DMS53 treated with DMSO at 0.1 percent for 48 hours (cell line): ENCODE measurements around the gene MLLT11.
"Not testable (repeated sequence)": the region's sequence is repeated elsewhere in the genome, so short reads cannot be mapped to it uniquely, and the experiment has no call there.

Source experiments
- DNase-seq: peaks from one replicate; lab custom pipeline; 2025; ENCODE audit not compliant: unreplicated experiment; lab: John Stamatoyannopoulos, UW

The MLLT11 gene

DNA sequence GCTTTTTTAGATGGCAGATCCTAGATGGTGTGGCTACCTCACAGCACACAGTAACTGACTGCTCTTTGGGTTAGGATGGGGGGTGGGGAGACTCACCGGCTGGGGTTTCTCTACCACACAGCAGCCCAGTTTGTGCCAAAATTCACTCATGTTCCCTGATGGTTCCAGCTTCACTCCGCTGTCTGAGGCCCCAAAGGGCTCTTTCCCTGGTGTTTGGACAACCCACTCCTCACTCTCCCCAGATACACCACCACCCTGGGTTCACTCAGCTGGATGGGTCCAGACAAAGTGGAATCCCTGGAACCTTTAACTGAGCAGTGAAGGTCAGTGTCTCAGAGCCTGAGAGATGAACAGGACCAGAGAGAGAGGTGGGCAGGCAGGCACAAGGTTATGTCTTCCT lies 4.6 kb upstream of the MLLT11 start:
- no peak for DNase-seq

DNA sequence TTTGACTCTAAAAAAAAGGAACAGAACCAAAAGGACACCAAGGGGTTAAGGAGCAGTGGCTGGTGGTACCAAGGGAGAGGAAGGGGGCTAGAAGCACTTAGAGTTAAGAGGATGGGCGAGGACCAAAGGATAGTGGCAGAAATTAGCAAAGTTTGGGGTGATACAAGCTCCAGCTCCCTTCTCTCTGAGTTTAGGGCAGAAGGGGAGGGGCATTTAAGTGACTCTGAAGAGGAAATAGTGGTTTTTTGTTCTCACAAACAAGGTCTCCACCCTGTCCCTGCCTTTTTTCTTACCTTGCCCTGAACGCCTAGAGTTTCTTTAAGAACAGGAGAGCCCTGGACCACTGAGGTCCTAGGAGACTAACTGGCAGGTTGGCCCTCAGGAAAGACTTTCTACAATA lies 4.0 kb upstream of the MLLT11 start:
- no peak for DNase-seq

DNA sequence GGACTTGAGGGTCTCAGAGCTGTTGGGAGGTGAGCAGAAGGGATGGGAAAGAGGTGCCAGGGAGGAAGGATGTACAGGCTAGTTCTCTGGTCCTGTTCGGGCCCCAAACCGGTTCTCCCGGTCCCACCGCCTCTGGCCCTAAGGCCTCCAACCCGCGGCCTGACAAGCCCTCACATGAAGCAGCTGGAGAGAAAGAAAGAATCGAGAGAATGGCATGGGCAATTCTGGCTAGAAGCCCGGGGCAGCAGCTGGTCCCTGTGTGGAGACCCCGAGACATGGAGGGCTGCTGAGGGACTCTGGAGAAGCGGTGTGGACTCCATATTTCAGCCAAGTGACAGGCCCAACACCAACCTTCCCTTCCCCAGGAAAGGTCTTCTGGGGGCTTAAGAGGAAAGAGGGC lies 1.5 kb upstream of the MLLT11 start:
- peak; percentile 76 for DNase-seq

DNA sequence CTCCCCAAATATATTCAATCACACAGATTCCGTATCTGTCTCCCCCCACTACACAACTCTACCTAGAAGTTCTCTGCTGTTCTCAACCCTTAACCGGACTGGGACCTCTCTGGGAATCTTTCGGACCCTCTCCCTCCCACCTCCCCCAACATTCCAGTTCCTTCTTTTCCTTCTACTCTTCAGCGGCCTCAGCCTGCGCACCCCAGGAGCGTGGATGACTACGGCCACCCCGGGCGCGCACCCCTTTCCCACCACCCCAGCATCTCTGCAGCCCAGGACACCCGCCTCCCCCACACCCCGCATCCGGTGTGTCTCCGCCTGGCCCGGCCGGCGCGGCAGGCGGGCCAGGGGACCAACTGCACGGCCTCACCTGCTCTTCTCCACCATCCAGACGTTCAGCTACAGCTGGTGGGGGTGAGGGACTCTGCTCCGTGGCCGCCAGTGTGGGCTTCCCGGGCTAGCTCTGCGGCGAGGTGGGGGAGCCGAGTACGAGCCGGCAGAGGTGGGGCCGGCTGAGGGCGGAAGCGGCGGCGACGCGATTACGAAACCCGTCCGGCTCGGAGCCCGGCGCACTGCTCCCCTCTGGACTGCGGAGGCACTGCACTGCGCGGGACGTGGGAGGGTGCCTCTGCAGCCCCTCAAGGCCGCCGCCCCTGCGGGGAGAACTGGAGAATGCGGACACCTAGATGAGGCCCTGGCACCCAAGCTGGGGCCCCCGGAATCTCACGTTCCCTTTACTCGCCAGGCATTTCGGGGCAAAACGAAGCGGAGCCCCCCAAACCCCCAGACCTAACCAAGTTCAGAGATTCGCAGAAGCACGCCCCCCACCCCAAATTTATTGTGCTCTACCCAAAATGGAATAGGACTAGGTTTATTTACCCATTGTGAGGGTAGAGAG lies 839 bp upstream of the MLLT11 start, which contains the start of gene CDC42SE1:
TSS of gene CDC42SE1 (minus strand) at position 514 of the 898 bp plus-strand sequence. CDS start 3,892 bp downstream, outside the sequence.
- DNase-seq = peak; percentile 54

DNA sequence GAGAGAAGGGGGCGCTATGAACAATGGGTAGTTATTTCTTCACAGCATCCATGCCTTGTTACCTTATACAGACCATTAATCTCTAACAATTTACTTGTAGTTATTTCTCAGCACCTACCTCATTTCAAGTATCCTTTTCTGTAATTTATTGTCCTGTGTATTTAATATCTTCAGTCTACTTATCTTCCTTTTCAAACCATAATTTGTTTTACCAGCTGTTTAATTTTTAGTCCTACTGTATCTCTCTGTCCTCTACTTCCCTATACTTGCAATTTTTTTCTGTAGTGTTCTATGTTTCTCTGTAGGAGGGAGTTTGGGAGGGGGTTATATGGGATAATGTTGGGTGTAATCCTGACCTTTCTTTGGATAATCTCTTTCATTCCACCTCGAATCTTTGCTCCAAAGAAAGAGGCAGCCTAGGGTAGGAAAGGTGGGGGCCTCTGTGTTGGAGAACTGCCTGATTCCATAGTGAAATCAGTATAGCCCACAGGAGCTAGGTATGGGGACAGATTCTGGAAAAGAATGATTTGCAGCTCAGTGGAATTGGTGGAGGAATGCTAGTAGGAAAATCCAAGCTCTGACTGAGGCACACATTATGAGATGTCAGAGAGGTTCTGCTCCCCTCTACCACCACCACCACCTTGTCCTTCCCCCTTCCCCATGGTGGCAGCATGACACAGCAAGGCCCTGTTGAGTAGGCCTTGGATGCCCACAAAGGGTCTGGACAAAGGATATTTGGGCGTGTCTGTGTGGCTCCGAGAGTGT lies 642 bp downstream of the MLLT11 start:
- no peak for DNase-seq

DNA sequence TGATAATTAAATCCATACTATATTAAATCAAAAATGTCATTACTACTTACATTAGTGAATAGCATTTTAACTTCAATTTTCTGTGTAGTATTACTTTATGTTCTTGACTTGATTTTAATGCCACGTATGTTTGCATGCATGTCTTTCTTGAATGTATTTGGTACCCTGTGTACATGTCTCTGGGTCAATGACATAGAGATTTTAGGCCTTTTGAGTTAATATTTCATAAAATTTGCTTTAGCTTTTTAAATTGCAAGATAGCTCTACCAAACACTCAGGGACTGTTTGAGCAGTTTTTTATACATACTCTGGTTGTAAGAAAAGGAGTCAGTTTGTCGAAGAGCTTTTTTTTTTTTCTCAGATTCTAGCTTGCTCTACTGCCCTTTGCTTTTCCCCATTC lies 1.5 kb downstream of the MLLT11 start:
- no peak for DNase-seq

DNA sequence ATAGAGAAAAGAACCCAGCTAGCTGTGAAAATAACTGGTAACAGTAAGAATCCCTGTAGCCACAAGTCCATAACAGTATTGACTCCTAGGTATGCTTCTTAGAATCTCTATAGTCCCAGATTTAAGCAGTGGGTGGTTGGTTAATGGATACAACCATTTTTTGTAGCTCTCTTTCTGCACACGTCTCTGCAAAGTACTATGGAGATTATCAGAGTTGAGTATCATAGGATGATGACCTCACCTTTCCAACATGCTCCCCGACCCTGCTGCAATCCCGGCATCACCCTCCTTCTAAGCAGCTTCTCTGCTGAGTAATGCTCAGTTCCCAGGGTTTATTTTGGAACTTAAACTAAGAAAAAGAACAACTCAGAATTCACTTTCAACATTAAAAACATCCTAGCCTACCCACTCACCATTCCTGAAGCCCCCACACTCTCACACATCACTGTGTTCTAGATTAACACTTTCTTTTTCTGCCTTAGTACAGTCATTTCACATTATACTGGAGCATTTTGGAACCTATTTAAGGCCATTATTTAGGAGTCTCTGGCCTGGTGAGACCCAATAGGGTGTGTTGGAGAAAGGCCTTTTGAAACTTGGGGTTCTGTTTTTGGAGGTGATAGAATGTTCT lies 2.7 kb downstream of the MLLT11 start:
- no peak for DNase-seq

DNA sequence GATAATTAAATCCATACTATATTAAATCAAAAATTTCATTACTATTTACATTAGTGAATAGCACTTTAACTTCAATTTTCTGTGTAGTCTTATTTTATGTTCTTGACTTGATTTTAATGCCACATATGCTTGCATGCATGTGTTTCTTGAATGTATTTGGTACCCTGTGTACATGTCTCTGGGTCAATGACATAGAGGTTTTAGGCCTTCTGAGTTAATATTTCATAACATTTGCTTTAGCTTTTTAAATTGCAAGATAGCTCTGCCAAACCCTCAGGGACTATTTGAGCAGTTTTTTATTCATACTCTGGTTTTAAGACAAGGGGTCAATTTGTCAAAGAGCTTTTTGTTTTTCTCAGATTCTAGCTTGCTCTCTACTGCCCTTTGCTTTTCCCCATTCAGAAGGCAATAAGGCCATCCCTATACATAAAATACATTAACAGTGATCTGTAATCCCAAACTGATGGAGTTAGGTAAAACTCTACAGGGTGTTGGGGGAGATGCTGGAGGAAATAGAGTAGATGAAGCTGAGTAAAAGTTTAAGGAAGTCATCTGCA lies 5.0 kb downstream of the MLLT11 start:
- no peak for DNase-seq

DNA sequence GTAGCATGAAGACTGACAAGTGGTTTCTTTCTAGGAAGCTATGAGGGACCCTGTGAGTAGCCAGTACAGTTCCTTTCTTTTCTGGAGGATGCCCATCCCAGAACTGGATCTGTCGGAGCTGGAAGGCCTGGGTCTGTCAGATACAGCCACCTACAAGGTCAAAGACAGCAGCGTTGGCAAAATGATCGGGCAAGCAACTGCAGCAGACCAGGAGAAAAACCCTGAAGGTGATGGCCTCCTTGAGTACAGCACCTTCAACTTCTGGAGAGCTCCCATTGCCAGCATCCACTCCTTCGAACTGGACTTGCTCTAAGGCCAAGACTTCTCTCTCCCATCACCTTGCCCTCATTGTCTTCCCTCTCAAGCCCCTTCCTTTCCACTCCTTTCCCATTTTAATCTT lies 7.0 kb downstream of the MLLT11 start:
- DNase-seq = no peak

DNA sequence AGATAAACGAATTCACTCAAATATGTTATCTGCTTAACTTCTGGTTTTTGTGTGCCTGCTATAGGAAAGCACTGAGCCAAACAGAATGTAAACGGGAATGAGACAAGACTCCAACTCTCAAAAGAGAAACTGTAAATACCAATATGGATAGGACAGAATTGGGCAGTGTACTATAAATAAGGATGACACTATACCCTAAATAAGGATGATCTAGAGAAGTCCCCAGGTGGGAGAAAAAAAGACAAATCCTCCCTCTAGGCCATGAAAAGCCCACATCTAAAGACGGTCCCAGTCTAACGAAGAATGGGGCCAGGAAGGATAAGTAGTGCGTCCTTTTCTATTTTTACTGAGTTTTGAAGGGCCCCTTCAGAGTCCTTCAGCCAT lies 8.9 kb downstream of the MLLT11 start:
- peak; percentile 92 for DNase-seq

DNA sequence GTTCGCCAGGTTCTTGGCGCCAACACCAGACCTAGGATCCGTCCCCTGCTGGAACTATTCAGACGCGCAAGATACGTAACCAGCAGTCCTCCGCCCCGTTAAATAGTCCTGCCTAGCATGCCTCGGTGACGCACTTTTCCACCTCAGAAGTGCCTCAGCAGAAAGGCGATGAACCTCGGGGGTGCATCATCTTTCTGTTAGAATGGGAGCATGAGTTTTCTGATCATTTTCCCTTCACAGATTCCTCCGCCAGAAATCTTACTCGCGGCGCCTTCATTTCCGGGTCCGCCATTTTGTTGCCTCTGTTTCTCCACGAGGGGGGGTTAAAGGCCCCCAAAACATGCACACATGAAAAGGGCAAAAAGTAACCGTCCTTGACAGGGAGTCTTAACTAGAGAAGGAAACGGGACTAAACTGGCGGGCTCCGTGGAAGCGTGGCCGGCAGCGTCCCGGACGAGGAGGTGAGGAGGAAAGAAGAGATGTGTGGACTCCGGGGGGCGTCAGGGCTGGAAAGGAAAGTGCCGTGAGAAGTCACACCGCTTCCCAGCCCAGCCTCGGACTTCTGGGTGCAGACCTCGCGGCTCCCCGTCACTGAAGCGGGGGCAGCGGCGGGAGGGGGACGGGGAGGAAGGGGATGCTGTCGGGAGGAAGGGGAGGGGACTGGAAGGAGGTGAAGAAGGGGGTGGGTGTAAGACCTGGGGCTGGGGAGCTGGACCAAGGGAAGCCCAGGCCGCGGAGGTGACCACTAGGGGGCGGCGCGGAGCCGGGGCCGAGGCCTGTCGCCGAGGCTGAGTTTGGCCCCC lies 10.5 kb downstream of the MLLT11 start, which contains the start of gene GABPB2:
TSS of gene GABPB2 (plus strand) at position 288 of the 803 bp plus-strand sequence. CDS start 17,429 bp downstream, outside the sequence.
- DNase-seq = peak; percentile 86

DNA sequence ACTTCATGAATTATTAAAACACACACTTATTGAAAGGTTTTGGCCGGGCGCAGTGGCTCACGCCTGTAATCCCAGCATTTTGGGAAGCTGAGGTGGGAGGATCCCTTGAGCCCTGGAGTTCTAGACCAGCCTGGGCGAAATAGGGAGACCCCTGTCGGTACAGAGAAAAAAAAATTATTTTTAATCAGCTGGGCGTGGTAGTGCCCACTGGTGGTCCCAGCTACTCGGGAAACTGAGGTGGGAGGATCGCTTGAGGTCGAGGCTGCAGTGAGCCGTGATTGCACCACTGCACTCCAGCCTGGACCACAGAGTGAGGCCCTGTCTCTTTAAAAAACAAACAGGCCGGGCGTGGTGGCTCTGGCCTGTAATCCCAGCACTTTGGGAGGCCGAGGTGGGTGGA lies 12.0 kb downstream of the MLLT11 start:
- no peak for DNase-seq

DNA sequence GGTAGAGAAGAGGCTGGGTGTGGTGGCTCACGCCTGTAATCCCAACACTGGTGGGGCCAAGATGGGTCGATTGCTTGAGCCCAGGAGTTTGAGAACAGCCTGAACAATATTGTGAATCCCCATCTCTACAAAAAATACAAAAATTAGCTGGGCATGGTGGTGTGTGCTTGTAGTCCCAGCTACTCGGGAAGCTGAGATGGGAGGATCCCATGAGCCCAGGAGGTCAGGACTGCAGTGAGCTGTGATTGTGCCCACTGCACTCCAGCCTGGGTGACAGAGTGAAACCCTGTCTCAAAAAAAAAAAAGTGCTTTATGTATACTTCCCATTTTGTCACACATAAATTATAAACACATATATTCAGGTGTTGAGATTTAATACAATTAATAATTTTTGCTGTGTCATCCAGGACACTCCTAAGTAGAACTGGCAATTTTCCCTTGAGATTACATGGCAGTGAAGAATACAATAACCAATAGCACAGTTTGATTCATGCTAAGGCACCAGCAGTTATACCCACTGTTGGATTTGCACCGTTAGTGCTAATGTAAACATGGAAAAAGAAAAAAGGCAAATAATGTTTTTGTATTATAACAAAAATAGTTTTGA lies 25.9 kb downstream of the MLLT11 start:
- DNase-seq = no peak

DNA sequence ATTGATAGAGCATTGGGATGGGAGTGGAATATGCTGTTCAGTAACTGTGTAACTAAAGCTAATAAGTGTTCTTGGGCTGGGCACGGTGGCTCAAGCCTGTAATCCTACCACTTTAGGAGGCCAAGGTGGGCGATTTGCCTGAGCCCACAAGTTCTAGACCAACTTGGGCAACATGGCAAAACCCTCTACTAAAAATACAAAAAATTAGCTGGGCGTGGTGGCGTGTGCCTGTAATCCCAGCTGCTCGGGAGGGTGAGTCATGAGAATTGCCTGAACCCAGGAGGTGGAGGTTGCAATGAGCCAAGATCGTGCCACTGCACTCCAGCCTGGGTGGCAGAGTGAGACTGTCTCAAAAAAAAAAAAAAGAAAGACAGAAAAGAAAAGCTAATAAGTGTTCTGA lies 37.2 kb downstream of the MLLT11 start:
- not testable (repeated sequence) for DNase-seq

DNA sequence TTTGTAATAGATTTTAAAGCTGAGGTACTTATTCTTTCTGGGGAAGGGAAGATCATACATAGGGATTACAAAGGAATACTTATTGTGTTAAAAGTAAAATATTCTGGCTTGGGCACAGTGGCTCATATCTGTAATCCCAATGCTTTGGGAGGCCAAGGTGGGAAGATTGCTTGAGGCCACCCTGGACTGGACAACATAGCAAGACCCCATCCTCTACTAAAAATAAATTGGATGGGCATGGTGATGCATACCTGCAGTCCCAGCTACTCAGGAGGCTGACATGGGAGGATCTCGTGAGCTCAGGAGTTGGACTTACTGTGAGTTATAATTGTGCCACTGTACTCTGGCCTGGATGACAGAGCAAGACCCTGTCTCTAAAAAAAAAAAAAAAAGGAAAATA lies 37.9 kb downstream of the MLLT11 start:
- no peak for DNase-seq

DNA sequence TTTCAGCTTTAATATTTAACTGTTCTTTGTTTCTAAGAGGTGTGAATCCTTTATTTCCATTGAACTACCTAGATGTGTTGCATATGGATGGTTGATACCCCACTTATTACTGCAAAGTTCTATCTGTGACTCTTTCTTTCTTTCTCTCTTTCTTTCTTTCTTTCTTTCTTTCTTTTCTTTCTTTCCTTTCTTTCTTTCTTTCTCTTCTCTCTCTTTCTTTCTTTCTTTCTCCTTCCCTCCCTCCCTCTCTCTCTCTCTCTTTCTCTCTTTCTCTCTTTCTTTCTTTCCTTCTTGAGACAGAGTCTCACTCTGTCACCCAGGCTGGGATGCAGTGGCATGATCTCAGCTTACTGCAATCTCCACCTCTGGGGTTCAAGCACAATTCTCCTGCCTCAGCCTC lies 44.4 kb downstream of the MLLT11 start:
- DNase-seq = no peak

DNA sequence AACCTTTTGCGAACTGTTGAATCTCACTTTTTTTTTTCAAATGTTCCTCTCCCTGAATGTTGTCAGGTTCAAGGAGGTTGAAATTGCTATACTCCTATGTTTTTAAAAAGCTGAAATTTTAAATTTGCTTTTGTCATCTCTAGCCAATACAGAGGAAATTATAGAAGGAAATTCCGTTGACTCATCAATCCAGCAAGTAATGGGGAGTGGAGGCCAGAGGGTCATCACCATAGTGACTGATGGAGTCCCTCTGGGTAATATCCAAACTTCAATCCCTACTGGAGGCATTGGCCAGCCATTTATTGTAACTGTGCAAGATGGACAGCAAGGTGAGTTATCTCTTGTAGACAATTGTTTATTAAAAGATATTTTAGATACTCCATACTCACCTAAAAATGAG lies 46.7 kb downstream of the MLLT11 start:
- no peak for DNase-seq

DNA sequence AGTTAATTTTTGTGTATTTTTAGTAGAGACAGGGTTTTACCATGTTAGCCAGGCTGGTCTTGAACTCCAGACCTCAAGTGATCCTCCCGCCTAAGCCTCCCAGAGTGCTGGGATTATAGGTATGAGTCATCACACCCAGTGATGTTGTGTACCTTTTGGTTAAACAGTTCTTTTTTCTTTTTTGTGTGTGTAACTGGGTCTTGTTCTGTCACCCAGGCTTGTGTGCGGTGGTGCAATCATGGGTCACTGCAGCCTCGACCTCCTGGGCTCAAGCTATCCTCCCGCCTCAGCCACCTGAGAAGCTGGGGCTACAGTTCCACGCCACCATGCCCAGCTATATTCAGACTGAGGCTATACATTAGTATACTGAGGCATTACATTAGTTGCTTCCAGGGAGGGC lies 48.1 kb downstream of the MLLT11 start:
- DNase-seq = no peak

DNA sequence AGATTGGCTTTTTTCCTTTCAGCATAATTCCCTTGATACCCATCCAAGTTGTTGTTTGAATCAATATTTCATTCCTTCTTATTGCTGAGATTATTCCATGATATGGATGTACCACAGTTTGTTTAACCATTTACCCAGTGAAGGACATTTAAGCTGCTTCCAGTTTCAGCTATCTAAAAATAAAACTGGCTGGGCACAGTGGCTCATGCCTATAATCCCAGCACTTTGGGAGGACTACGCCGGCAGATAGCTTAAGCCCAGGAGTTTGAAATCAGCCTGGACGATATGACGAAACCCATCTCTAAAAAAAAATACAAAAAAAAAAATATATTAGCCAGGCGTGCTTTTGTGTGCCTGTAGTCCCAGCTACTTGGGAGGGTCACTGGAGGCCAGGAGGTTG lies 53.7 kb downstream of the MLLT11 start:
- DNase-seq = no peak
